CD8-positive, alpha-beta memory T cell (primary cell): ENCODE results near the gene ZNF597. TPM values are rescaled to one million over a fixed set of nuclear protein-coding genes. Genes with fewer than 3 reads are reported as not detected.
A peak's percentile ranks its signal among the peaks of the same experiment; 100 is the strongest.

ENCODE experiments used
- CTCF ChIA-PET: fragments of 350-600 bp; sonication (Branson Sonifier 250); formaldehyde crosslinking; loops from one replicate; lab custom pipeline; 2021; ENCODE audit warnings: antibody characterized with exemption; lab: Charles Lee
- POLR2A ChIA-PET: fragments of 350-600 bp; sonication (Branson Sonifier 250); formaldehyde crosslinking; loops from one replicate; lab custom pipeline; 2021; ENCODE audit warnings: antibody characterized with exemption; lab: Charles Lee
- DNase-seq, 5 donors: peaks; one replicate each; pipeline versions ENCODE4 v3.0.0 to v3.0.0-alpha.2; 2020 to 2022; ENCODE audit warnings: mixed read lengths in 1 of 5
- H3K27ac ChIP-seq: one replicate; pipeline ENCODE4 v1.7.0; 2013; ENCODE audit warnings: low read depth, mild to moderate bottlenecking, low read length, moderate library complexity
- H3K27me3 ChIP-seq: 2 replicates; pipeline ENCODE4 v1.7.0; 2013; ENCODE audit warnings: low read length, mild to moderate bottlenecking; ENCODE audit not compliant: insufficient read depth, poor library complexity, severe bottlenecking
- H3K36me3 ChIP-seq: 2 replicates; pipeline ENCODE4 v1.7.0; 2013; ENCODE audit warnings: mild to moderate bottlenecking, low read length, moderate library complexity; ENCODE audit not compliant: insufficient read depth
- H3K4me1 ChIP-seq: 2 replicates; pipeline ENCODE4 v1.7.0; 2013; ENCODE audit warnings: mild to moderate bottlenecking, low read length, moderate library complexity; ENCODE audit not compliant: insufficient read depth
- H3K4me3 ChIP-seq: 2 replicates; pipeline ENCODE4 v1.7.0; 2013; ENCODE audit warnings: mild to moderate bottlenecking, low read length
- H3K9me3 ChIP-seq: 2 replicates; pipeline ENCODE4 v1.7.0; 2013; ENCODE audit warnings: mild to moderate bottlenecking, low read length
- H3K27ac Mint-ChIP-seq, 8 donors: one replicate each; pipeline ENCODE4 v1.8.0; 2020 to 2021; ENCODE audit warnings: mixed read lengths in 8 of 8, mild to moderate bottlenecking in 6 of 8, inconsistent platforms in 3 of 8, moderate library complexity in 3 of 8
- H3K27me3 Mint-ChIP-seq, 2 donors: one replicate each; pipeline ENCODE4 v1.8.0; 2020 to 2021; ENCODE audit warnings: mixed read lengths in 2 of 2, mild to moderate bottlenecking in 1 of 2, moderate library complexity in 1 of 2
- H3K36me3 Mint-ChIP-seq, 3 donors: one replicate each; pipeline ENCODE4 v1.8.0; 2020 to 2021; ENCODE audit warnings: mixed read lengths in 3 of 3, inconsistent platforms in 1 of 3, mild to moderate bottlenecking in 1 of 3
- H3K4me1 Mint-ChIP-seq, 3 donors: one replicate each; pipeline ENCODE4 v1.8.0; 2020 to 2021; ENCODE audit warnings: mixed read lengths in 3 of 3, inconsistent platforms in 1 of 3, mild to moderate bottlenecking in 1 of 3
- H3K4me3 Mint-ChIP-seq, 7 donors: one replicate each; pipeline ENCODE4 v1.8.0; 2020 to 2021; ENCODE audit warnings: mixed read lengths in 7 of 7, mild to moderate bottlenecking in 6 of 7, moderate library complexity in 4 of 7, inconsistent platforms in 2 of 7
- H3K9me3 Mint-ChIP-seq, 5 donors: one replicate each; pipeline ENCODE4 v1.8.0; 2020 to 2022; ENCODE audit warnings: mixed read lengths in 5 of 5, mild to moderate bottlenecking in 3 of 5, moderate library complexity in 2 of 5, inconsistent platforms in 1 of 5
- polyA plus RNA-seq: library from polyadenylated mRNA; unstranded; fragments of 300-500 nt; fragmentation: Illumina TruSeq; gene quantifications from one replicate; pipeline ENCODE4 v1.2.3, GENCODE V29; 2021
- total RNA-seq, 2 experiments: library from RNA; stranded (reverse); gene quantifications; one replicate each; pipeline ENCODE4 v1.2.3, GENCODE V29; 2021

The ZNF597 gene
- total and polyA plus RNA-seq, 3 experiments from 2014 or later: 1.3 to 2.4 (median 2.4) TPM

GRCh38 chr16:3465911-3466584 is 22.7 kb upstream of the ZNF597 start:
- H3K27me3 Mint-ChIP-seq: no peaks in the 10 kb centered on the region
- H3K9me3 Mint-ChIP-seq: no peaks in the 10 kb centered on the region
- POLR2A ChIA-PET: no interaction called here
- Histone ChIP-seq H3K27ac (no peak overlapping the region), H3K36me3 (peaks cover 9% of the 10 kb centered on the region), H3K27me3 (no peaks in the 10 kb centered on the region), H3K4me1 (peaks cover 41% of the 10 kb centered on the region), H3K9me3 (no peaks in the 10 kb centered on the region), H3K4me3 (no peak overlapping the region)
- peak overlapping the region in 2 of 7 donors; percentile 16 to 22 for H3K4me3 Mint-ChIP-seq
- CTCF ChIA-PET: no interaction called here
- peaks cover 56 to 91% (median 76%) of the 10 kb centered on the region in 3 donors for H3K4me1 Mint-ChIP-seq
- peak overlapping the region in 2 of 8 donors; percentile 37 to 42 for H3K27ac Mint-ChIP-seq
- DNase-seq: peak in 1 of 5 donors; percentile 20
- peaks cover 0 to 41% (median 4%) of the 10 kb centered on the region in 3 donors for H3K36me3 Mint-ChIP-seq

- no peaks in the 10 kb centered on the region for H3K27me3 ChIP-seq
- peaks cover 9% of the 10 kb centered on the region for H3K36me3 ChIP-seq
- H3K4me1 ChIP-seq: peaks cover 49% of the 10 kb centered on the region
- peak in 1 of 5 donors; percentile 24 for DNase-seq
- ChIA-PET CTCF (no interaction called here), POLR2A (interaction anchor here (0.7 kb wide), 1 partner anchor 388 kb away, joined by 4 read pairs; no protein-coding TSS in a partner anchor)
- no peaks in the 10 kb centered on the region for H3K27me3 Mint-ChIP-seq
- peaks cover 0 to 36% (median 4%) of the 10 kb centered on the region in 3 donors for H3K36me3 Mint-ChIP-seq
- peaks cover 57 to 93% (median 78%) of the 10 kb centered on the region in 3 donors for H3K4me1 Mint-ChIP-seq
- no peaks in the 10 kb centered on the region for H3K9me3 Mint-ChIP-seq
- H3K27ac ChIP-seq: no peak overlapping the region
- H3K9me3 ChIP-seq: no peaks in the 10 kb centered on the region
- no peak overlapping the region for H3K4me3 ChIP-seq
- peak overlapping the region in 3 of 8 donors; percentile 10 to 50 (median 27) for H3K27ac Mint-ChIP-seq
- H3K4me3 Mint-ChIP-seq: no peak overlapping the region
Measured at GRCh38 chr16:3465301-3465700, 22.0 kb upstream of the ZNF597 start.

- CTCF ChIA-PET: interaction anchor here (0.7 to 1.2 kb wide), 3 partner anchors 327 to 429 kb away, joined by 3 read pairs; partner anchors contain the start of gene ZNF213
- no peak overlapping the region for H3K4me3 ChIP-seq
- no peaks in the 10 kb centered on the region for H3K27me3 ChIP-seq
- POLR2A ChIA-PET: no interaction called here
- no peaks in the 10 kb centered on the region for H3K9me3 ChIP-seq
- peak; percentile 24 to 80 (median 53) for DNase-seq
- H3K4me1 ChIP-seq: peaks cover 60% of the 10 kb centered on the region
- peaks cover 3% of the 10 kb centered on the region for H3K36me3 ChIP-seq
- H3K9me3 Mint-ChIP-seq: no peaks in the 10 kb centered on the region
- no peak overlapping the region for H3K27ac ChIP-seq
- peak overlapping the region; percentile 30 to 74 (median 60) for H3K4me3 Mint-ChIP-seq
- H3K36me3 Mint-ChIP-seq: peaks cover 0 to 15% (median 2%) of the 10 kb centered on the region in 3 donors
- peaks cover 55 to 86% (median 69%) of the 10 kb centered on the region in 3 donors for H3K4me1 Mint-ChIP-seq
- peak overlapping the region; percentile 63 to 96 (median 86) for H3K27ac Mint-ChIP-seq
- H3K27me3 Mint-ChIP-seq: no peaks in the 10 kb centered on the region
Measured at GRCh38 chr16:3461151-3461550, 17.8 kb upstream of the ZNF597 start.

- H3K36me3 Mint-ChIP-seq: peaks cover 0 to 10% (median 2%) of the 10 kb centered on the region in 3 donors
- H3K4me3 Mint-ChIP-seq: peak overlapping the region; percentile 43 to 93 (median 66)
Measured at GRCh38 chr16:3460585-3460984, 17.3 kb upstream of the ZNF597 start.

GRCh38 chr16:3460121-3460520 is 16.8 kb upstream of the ZNF597 start:
- Histone ChIP-seq H3K4me1 (peaks cover 58% of the 10 kb centered on the region), H3K27ac (no peak overlapping the region), H3K9me3 (no peaks in the 10 kb centered on the region), H3K4me3 (no peak overlapping the region), H3K36me3 (no peaks in the 10 kb centered on the region), H3K27me3 (no peaks in the 10 kb centered on the region)
- Mint-ChIP-seq H3K27ac (peak overlapping the region in 7 of 8 donors; percentile 59 to 96 (median 83)), H3K27me3 (no peaks in the 10 kb centered on the region), H3K4me3 (peak overlapping the region; percentile 74 to 94 (median 93)), H3K36me3 (peaks cover 0 to 7% (median 2%) of the 10 kb centered on the region in 3 donors), H3K4me1 (peaks cover 49 to 78% (median 60%) of the 10 kb centered on the region in 3 donors), H3K9me3 (no peaks in the 10 kb centered on the region)
- ChIA-PET CTCF (interaction anchor here (0.9 kb wide), 1 partner anchor 306 kb away, joined by 3 read pairs; no protein-coding TSS in a partner anchor), POLR2A (no interaction called here)
- DNase-seq: no peak

More at GRCh38 chr16:3460585-3460984, 17.3 kb upstream of the ZNF597 start:
- Histone ChIP-seq H3K9me3 (no peaks in the 10 kb centered on the region), H3K27ac (no peak overlapping the region), H3K4me1 (peaks cover 58% of the 10 kb centered on the region), H3K36me3 (no peaks in the 10 kb centered on the region), H3K4me3 (no peak overlapping the region), H3K27me3 (no peaks in the 10 kb centered on the region)
- Mint-ChIP-seq H3K27me3 (no peaks in the 10 kb centered on the region), H3K4me1 (peaks cover 53 to 82% (median 65%) of the 10 kb centered on the region in 3 donors), H3K9me3 (no peaks in the 10 kb centered on the region), H3K27ac (peak overlapping the region in 7 of 8 donors; percentile 57 to 96 (median 85))
- DNase-seq: no peak
- ChIA-PET CTCF (interaction anchor here (0.9 kb wide), 1 partner anchor 306 kb away, joined by 3 read pairs; no protein-coding TSS in a partner anchor), POLR2A (no interaction called here)

- no peaks in the 10 kb centered on the region for H3K27me3 ChIP-seq
- H3K4me3 Mint-ChIP-seq: peak overlapping the region; percentile 74 to 97 (median 94)
- H3K27ac ChIP-seq: peak overlapping the region; percentile 3
- H3K9me3 ChIP-seq: no peaks in the 10 kb centered on the region
- no peaks in the 10 kb centered on the region for H3K9me3 Mint-ChIP-seq
- CTCF ChIA-PET: interaction anchor here (0.9 to 1.2 kb wide), 2 partner anchors 59 to 305 kb away, joined by 3 read pairs; partner anchors contain the start of genes ZNF174 and ZSCAN32
- POLR2A ChIA-PET: no interaction called here
- H3K36me3 Mint-ChIP-seq: peaks cover 0 to 7% (median 2%) of the 10 kb centered on the region in 3 donors
- peak in 1 of 5 donors; percentile 62 for DNase-seq
- peaks cover 56% of the 10 kb centered on the region for H3K4me1 ChIP-seq
- H3K27ac Mint-ChIP-seq: peak overlapping the region; percentile 59 to 96 (median 86)
- peak overlapping the region; percentile 84 for H3K4me3 ChIP-seq
- H3K27me3 Mint-ChIP-seq: no peaks in the 10 kb centered on the region
- H3K36me3 ChIP-seq: no peaks in the 10 kb centered on the region
- H3K4me1 Mint-ChIP-seq: peaks cover 49 to 73% (median 59%) of the 10 kb centered on the region in 3 donors
Measured at GRCh38 chr16:3459401-3460090, 16.2 kb upstream of the ZNF597 start.

GRCh38 chr16:3458852-3459361 is 15.6 kb upstream of the ZNF597 start:
- Mint-ChIP-seq H3K36me3 (peaks cover 0 to 5% (median 0%) of the 10 kb centered on the region in 3 donors), H3K9me3 (no peaks in the 10 kb centered on the region), H3K27me3 (no peaks in the 10 kb centered on the region), H3K27ac (peak overlapping the region; percentile 59 to 96 (median 86)), H3K4me3 (peak overlapping the region; percentile 74 to 97 (median 94)), H3K4me1 (peaks cover 47 to 67% (median 53%) of the 10 kb centered on the region in 3 donors)
- H3K9me3 ChIP-seq: no peaks in the 10 kb centered on the region
- no peaks in the 10 kb centered on the region for H3K36me3 ChIP-seq
- peak overlapping the region; percentile 78 for H3K27ac ChIP-seq
- CTCF ChIA-PET: interaction anchor here (1.0 to 1.2 kb wide), 2 partner anchors 15 to 58 kb away, joined by 3 to 5 read pairs; partner anchors contain the start of genes NAA60, ZNF174, ZNF597 and ZSCAN32
- POLR2A ChIA-PET: no interaction called here
- H3K27me3 ChIP-seq: no peaks in the 10 kb centered on the region
- peaks cover 50% of the 10 kb centered on the region for H3K4me1 ChIP-seq
- DNase-seq: peak in 2 of 5 donors; percentile 7 to 37
- H3K4me3 ChIP-seq: peak overlapping the region; percentile 84
